GM21825 (cell line): ENCODE results near the gene ATF3.
"Not testable (repeated sequence)": the region's sequence is repeated elsewhere in the genome, so short reads cannot be mapped to it uniquely, and the experiment has no call there.

Source experiments
- ATAC-seq: cut with Tn5 transposase; IDR thresholded peaks from one replicate; pipeline ENCODE4 v1.9.1; 2021; ENCODE audit warnings: mild to moderate bottlenecking, moderate library complexity; ENCODE audit not compliant: unreplicated experiment

The ATF3 gene

DNA sequence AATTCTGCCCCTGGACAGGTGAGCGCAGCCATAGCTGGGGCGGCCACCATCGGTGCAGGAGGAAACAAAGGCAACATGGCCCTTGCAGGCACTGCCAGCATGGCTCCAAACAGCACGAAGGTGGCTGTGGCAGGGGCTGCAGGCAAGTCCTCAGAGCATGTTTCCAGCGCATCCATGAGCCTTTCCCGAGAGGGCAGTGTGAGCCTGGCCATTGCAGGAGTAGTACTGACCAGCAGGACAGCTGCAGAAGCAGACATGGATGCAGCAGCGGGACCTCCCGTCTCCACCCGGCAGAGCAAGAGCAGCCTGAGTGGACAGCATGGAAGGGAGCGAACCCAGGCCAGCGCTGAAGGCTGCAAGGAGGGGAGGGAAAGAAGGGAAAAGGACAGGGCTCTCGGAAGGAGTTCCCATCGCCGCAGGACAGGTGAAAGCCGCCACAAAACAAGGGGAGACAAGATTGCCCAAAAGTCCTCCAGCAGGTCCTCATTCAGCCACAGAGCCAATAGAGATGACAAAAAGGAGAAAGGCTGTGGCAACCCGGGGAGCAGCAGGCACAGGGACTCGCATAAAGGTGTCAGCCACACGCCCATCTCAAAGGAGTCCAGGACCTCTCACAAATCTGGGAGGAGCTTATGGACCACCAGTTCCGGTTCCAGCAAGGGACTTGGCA lies 17.4 kb downstream of the ATF3 start:
- no peak for ATAC-seq

GRCh38 chr1:212628046-212628445 lies 19.5 kb downstream of the ATF3 start:
- no peak for ATAC-seq

- ATAC-seq = no peak
These were observed 20.4 kb downstream of the ATF3 start for GRCh38 chr1:212628813-212629415.

DNA sequence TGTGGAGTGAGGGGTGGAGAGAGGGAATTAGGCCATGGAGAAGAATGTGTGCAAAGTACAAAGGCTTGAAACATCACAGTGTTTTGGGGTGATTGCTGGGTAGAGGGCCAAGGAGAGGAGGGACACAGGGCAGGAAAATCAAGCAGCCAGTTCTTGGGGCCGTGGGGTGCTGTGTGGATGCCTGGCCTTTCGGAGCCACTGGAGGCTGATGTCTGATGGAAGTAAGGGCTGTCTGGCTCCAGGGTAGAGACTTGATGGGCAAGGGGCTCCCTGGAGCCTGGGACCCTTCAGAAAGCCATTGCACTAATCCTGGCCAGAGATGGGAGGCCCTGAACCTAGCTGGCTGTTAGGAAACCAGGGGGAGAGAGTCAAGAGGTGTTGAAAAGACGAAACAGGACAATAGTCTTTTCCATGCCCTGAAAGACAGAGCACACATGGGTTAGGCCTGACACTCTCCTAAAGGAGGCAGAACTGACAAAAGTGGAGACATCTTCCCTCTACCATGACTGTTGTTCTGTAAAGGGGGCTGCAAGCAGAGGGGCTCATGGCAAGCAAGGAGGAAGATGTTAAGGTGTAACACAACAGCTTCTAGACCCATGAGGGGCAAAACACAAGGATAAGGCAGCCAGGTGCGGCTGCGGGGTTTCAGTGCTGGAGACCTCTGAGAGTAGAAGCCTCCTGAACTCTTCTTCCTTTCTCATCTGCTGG lies 21.0 kb downstream of the ATF3 start:
- peak; percentile 4 for ATAC-seq

DNA sequence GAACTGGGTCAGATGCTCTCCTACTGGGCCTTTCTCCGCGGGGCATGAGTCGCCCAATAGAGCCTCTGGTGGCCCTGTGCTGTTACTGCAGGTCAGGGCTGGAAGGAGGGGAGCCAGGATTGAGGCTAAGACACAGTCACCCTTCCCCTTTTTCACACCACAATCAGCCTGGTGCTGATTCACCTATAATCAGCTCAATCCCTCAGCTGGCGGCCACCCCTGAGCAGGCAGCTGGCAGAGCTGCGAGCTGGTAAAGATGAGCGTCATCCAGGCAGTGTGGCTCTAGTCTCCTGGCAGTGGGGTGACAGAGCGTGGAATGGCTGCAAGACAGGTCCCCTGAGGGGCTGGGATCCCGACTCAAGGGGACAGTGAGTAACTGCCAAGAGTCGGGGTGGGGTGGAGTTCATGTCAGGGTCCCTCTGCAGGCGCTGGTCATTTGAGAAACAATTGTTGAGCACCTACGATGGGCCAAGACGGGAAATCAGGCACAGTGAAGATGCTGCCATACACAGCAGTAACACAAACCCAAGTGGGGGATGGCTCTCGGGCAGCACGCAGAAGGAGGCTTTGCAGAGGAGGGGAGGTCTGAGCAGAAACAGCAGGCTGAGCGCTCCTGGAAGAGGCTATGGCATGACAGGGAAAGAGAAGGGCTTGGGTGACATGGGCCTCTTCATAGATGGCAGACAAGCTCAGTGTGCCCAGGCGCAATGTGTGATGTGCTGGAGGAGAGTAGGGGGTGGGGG lies 21.8 kb downstream of the ATF3 start:
- ATAC-seq = peak; percentile 88

DNA sequence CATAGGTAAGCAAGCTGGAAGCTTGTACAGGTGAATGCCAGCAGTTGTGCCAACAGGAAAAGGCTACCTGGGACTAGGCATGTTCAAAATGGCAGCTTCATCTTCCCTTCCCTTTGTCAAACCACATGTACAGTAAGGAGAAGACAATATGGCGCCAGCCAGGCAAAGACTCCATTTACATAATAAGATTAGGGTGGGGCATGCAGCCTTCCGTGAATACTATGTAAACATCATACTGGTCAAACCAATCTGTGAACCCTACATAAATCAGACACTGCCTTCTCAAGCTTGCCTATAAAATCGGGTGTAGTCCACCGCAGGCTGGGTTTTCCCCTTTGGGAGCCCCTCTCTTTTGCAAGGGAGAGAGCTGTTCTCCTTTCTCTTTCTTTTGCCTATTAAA lies 24.6 kb downstream of the ATF3 start:
- no peak for ATAC-seq

DNA sequence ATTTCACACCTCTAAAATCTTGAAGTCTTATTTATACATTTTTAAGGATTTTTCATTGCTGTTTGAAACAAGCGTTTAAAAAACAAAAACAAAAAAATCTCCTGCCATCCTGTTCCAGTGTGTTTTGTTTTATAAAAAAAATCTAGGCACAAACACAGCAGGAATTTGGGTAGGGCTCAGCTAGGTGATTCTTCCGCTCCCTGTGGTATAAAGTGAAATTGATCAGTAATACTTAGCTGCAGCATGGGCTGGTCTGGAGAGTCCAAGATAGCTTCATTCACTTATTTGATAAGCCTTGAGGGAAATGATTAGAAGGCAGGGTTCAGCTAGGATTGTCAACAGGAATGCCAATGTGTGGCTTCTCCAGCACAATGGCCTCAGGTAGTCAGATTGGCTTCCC lies 25.7 kb downstream of the ATF3 start:
- ATAC-seq = no peak

GRCh38 chr1:212635141-212635631 lies 26.6 kb downstream of the ATF3 start:
- ATAC-seq = peak; percentile 43

DNA sequence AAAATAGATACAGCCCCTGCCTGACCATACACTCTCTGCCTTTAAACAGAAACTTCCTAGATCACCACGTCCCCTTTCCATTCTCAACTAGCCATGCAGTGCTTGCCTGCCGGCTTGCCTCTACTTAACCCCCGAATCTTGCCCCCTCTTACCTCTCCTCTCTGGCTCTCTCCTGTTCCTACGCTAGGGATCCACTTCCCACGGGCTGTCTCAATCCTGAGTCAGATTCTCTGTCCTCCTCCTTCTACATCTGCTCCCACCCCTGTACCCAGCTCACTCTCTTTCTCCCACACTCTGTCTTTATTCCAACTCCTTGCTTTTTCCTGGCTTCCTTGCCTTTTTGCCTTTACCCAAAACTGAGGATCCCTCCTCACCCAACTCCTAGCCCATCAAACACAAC lies 29.3 kb downstream of the ATF3 start:
- no peak for ATAC-seq

- ATAC-seq = no peak
These were observed 30.1 kb downstream of the ATF3 start for GRCh38 chr1:212638492-212639151.

DNA sequence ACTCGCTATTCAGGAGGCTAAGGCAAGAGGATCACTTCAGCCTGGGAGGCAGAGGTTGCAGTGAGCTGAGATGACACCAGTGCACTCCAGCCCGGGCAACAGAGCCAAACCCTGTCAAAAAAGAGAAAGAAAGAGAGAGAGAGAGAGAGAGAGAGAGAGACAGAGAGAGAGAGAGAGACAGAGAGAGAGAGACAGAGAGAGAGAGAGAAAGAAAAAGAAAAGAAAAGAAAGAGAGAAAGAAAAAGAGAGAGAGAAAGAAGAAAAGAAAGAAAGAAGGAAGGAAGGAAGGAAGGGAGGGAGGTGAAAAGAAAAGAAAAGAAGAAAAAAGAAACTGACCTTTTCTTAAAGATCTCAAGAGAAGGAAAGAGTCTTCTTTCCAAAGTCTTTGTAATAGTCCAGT lies 31.0 kb downstream of the ATF3 start:
- ATAC-seq = not testable (repeated sequence)

GRCh38 chr1:212640223-212640878 lies 31.8 kb downstream of the ATF3 start:
- ATAC-seq = no peak

GRCh38 chr1:212641956-212642355 lies 33.4 kb downstream of the ATF3 start:
- ATAC-seq = no peak

- no peak for ATAC-seq
These were observed 35.3 kb downstream of the ATF3 start for GRCh38 chr1:212643877-212644276.

DNA sequence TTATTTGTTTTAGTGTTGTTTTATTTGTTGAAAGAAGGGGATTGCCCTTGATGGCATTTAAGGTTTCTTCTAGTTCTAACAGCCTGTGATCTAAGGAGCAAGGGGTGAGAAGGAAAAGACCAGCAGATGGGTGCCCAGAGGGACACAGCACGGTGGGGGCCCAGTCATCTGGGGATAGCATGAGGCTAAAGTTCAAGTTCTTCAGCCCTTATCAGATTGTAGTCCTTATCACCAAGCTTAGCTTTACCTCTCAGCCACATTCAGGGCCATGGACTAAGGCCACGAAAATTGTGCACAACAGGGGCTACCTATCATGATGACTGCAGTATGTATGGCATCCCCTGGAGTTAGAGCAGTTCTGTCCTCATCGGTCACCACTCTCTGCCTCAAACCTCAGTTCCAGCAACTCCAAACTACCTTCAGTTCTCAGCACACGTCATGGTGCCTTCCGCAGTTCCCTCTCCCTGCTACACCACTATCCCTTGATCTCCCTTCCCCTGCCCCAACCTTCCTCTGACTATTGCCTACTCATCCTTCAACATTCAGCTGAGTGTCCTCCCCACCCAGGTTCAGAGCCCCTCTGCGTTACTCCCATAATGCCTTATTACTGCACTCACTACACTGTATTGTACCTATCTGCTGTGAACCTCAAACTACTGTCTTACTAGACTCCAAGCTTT lies 36.4 kb downstream of the ATF3 start:
- ATAC-seq = no peak

DNA sequence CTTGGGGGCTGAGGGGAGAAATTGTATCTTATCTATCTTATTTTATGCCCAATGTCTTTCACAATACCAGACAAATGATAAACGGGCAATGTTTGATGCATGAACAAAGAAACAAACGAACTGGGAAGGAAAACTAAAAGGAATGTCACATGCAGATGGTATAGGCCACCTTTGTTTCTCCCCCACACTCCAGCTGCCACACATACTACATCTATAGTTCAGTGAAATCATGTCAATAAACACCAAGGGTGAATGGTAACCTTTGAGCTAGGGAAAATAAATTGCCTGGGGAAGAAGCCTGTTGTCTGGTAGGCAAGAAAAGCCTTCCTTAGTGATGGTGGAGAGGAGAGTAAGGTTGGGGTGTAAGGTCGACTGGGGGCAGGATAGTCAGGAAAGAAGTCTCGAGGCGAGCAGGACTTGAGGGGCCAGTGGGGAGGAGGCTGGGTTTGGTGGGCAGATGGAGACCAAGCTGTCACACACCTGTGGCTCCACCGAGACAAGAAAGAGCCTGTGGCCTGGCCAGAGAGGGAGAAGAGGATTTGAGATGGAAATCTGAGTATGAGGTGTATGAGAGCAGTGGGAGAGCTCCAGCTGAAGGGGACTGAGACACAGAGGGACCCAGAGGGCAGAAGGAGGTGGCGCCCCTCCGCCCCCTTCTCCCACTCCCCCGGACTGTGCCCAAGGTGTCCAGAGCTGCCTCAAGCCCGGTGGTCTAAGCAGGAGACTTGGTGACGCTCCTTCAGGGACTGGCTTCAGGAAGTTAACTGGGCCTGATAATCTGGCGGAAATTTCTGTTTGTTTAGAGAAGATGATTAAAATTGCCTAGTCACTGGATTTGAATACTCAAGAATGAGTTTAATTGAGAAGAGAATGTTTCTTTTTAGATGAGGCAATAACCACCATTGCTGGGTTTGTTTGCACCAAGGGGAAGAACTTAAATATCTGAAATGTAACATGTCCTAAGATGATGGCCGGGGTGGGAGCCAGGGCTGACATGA lies 37.3 kb downstream of the ATF3 start:
- no peak for ATAC-seq

- ATAC-seq = no peak
These were observed 38.0 kb downstream of the ATF3 start for GRCh38 chr1:212646588-212646987.

GRCh38 chr1:212647004-212647403 lies 38.4 kb downstream of the ATF3 start:
- no peak for ATAC-seq

GRCh38 chr1:212648431-212648830 lies 39.9 kb downstream of the ATF3 start:
- no peak for ATAC-seq
